AG04450 (cell line): Measurements from ENCODE around the gene KRT4. TPM values are rescaled to one million over a fixed set of nuclear protein-coding genes. Genes with fewer than 3 reads are reported as not detected.

Source experiments
- CTCF ChIA-PET: fragments of 300-600, 350-600 bp; formaldehyde crosslinking; extraction: SDS; loops from one replicate; lab custom pipeline; 2022; ENCODE audit warnings: antibody characterized with exemption, inconsistent platforms; lab: Charles Lee
- POLR2A ChIA-PET: fragments of 350-600 bp; formaldehyde crosslinking; extraction: SDS; loops from one replicate; lab custom pipeline; 2021; ENCODE audit warnings: antibody characterized with exemption, inconsistent platforms; lab: Yijun Ruan, JAX
- DNase-seq: peaks from one replicate; pipeline ENCODE4 v3.0.0-alpha.2; 2011; ENCODE audit warnings: low read depth, low spot score
- H3K27ac ChIP-seq: one replicate; pipeline ENCODE4 v1.5.1; 2012; ENCODE audit warnings: low read depth, low read length, control low read depth
- H3K27me3 ChIP-seq: one replicate; pipeline ENCODE4 v1.6.0; 2012; ENCODE audit warnings: low read length; ENCODE audit not compliant: control insufficient read depth, insufficient read depth
- H3K4me3 ChIP-seq: 2 replicates; pipeline ENCODE4 v1.5.1; 2011; ENCODE audit warnings: mild to moderate bottlenecking, low read depth, low read length, control low read depth
- H3K9me3 ChIP-seq: 2 replicates; pipeline ENCODE4 v1.5.1; 2012; ENCODE audit warnings: low read length; ENCODE audit not compliant: control insufficient read depth, insufficient read depth
- polyA plus RNA-seq: library from polyadenylated mRNA; depleted of rRNA; stranded (reverse); fragments of >200 nt; gene quantifications from 2 replicates; pipeline ENCODE4 v1.2.3, GENCODE V29; 2011
- TF ChIP-seq, protein P1 (sequence below): IDR thresholded peaks from 2 replicates; pipeline ENCODE4 v1.5.1; 2011; ENCODE audit warnings: low read depth, low read length, control low read depth, inconsistent platforms

KRT4 gene
- polyA plus RNA-seq, 1 experiment = 0.16 TPM

DNA sequence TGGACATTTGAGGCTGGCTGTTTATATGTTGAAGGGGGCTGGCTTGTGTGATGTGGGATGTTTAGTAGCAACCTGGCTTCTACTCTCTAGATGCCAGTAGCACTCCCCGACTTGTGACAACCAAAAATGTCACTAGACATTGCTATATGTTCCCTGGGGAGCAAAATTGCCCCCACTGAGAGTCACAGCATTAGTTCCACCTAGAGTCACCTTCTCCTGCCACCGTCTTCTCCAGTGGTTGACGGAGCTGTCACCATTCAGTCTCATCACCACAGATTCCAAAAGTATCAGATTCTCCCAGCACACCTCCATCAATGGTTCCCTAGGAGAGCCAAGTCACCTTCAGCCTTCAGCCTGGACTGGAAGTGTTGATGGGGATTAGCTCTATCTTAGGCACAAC, 29.0 kb downstream of the KRT4 start:
- TF ChIP-seq, protein P1, sequence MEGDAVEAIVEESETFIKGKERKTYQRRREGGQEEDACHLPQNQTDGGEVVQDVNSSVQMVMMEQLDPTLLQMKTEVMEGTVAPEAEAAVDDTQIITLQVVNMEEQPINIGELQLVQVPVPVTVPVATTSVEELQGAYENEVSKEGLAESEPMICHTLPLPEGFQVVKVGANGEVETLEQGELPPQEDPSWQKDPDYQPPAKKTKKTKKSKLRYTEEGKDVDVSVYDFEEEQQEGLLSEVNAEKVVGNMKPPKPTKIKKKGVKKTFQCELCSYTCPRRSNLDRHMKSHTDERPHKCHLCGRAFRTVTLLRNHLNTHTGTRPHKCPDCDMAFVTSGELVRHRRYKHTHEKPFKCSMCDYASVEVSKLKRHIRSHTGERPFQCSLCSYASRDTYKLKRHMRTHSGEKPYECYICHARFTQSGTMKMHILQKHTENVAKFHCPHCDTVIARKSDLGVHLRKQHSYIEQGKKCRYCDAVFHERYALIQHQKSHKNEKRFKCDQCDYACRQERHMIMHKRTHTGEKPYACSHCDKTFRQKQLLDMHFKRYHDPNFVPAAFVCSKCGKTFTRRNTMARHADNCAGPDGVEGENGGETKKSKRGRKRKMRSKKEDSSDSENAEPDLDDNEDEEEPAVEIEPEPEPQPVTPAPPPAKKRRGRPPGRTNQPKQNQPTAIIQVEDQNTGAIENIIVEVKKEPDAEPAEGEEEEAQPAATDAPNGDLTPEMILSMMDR = no peak
- ChIA-PET CTCF (no interaction called here), POLR2A (no interaction called here)
- Histone ChIP-seq H3K27ac (no peak overlapping the region), H3K9me3 (no peaks in the 10 kb centered on the region), H3K27me3 (peaks cover 25% of the 10 kb centered on the region), H3K4me3 (no peak overlapping the region)
- no peak for DNase-seq

DNA sequence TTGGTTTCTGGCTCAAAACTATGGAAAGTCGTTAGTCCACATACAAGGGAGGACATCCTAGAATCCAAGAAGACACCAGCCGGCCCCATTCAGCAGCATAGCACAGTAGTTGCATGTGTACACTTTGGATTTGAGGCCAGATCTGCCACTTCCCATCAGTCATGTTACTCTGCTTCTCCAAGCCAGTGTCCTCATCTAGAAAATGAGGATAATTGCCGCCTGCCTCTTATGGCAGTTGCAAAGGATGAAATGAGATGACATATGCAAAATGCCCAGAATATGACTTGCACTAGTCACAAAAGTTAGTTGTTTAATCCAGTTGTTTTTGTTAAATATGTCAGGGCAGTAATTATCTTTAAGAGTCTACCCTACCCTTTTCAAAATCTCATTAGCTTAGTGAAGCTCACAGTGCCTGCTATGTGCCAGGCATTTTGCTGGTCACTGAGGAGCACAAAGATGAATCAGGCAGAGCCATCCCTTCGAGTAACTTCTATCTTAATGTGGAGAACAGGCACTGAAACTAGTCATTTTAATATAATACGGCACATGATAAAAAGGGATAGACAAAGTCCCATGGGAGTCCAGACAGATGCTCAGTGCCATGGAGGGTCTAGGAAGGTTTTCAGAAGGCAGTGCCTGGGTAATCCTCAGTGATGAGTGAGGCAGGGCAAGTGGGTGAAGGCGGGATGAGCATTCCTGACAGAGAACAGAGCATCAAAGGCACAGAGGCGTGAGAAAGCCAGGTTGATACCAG, 30.2 kb downstream of the KRT4 start:
- TF ChIP-seq, protein P1 = no peak
- Histone ChIP-seq H3K27me3 (peaks cover 21% of the 10 kb centered on the region), H3K27ac (no peak overlapping the region), H3K9me3 (no peaks in the 10 kb centered on the region), H3K4me3 (no peak overlapping the region)
- ChIA-PET POLR2A (no interaction called here), CTCF (no interaction called here)
- DNase-seq = no peak

DNA sequence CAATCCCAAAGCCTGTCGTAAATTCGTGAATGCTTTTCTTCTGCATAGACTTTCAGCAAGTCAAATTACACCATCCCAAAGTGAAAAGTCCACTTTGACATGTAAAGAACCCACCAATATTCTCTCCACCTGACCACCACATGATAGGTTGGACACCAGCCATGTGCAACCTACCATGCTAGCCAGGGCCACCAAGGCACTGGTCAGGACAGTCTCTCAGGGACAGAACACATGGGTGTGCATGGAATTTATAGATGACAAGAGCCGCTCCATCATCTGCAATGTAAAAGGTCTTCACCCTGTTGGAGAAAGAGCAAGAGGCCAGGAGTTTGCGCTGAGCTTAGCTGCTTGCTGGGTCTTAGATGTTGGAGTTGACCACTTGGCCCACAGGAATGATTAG, 31.4 kb downstream of the KRT4 start:
- Histone ChIP-seq H3K4me3 (no peak overlapping the region), H3K9me3 (no peaks in the 10 kb centered on the region), H3K27me3 (peaks cover 13% of the 10 kb centered on the region), H3K27ac (no peak overlapping the region)
- TF ChIP-seq, protein P1 = no peak
- no peak for DNase-seq
- ChIA-PET POLR2A (no interaction called here), CTCF (no interaction called here)

DNA sequence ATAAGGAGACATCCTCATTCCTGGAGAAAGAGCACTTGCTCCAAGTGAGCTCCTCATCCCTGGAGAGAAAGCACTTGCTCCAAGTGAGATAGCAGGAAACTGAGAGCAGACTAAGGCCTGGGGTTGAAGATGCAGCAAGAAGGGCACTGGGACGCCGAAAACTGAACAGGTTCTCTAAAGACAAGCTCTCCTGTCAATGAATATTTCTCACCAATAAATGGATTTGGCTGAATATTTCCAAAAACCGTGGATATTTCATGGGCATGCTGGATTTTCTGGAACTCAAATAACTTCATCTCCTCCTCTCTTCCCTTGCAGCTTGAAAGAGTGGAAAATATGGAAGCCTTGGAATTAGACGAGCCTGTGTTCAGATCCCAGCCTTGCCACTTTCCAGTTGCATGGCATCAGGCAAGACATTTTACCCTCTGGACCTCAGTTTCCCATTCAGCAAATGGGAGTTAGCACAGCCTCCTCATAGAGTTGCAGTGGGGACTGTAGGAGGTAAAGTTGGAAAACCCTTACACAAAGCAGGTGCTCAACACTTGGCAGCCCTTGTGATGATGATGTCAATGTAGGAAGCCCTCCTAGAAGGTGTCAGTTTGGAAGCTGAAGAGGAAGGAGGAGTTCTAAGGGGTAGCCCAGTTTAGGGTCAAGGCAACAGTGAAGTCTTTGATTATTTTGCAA, 32.4 kb downstream of the KRT4 start:
- H3K9me3 ChIP-seq = no peaks in the 10 kb centered on the region
- H3K4me3 ChIP-seq = no peak overlapping the region
- DNase-seq = no peak
- peaks cover 10% of the 10 kb centered on the region for H3K27me3 ChIP-seq
- TF ChIP-seq, protein P1 = no peak
- CTCF ChIA-PET = no interaction called here
- POLR2A ChIA-PET = no interaction called here
- no peak overlapping the region for H3K27ac ChIP-seq

DNA sequence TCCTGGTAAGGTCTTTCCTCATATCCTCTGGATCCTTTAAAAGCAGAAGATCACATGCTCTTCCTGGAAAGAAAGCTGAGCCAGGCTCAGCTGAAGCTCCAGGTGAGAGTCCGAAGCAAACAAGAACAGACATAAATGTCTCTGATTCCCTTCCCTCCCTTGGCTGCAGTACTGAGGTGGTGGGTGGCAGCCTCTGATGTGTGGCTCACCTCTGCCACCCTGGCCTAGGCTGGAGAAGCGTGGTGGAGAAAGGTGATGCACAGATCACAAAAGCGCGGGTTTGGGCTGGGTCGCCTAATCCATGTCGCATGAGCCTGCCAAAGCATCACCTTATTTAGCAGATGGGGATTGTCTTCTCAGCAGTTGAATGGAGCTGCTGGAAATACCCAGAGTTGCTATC, 34.0 kb downstream of the KRT4 start:
- no peak for DNase-seq
- ChIA-PET CTCF (interaction anchor here (1.7 kb wide), 1 partner anchor 100 kb away, joined by 5 read pairs; no protein-coding TSS in a partner anchor), POLR2A (interaction anchor here (0.6 kb wide), 1 partner anchor 17 kb away, joined by 3 read pairs; no protein-coding TSS in a partner anchor)
- no peaks in the 10 kb centered on the region for H3K9me3 ChIP-seq
- TF ChIP-seq, protein P1 = no peak
- H3K27me3 ChIP-seq = peaks cover 15% of the 10 kb centered on the region
- H3K27ac ChIP-seq = no peak overlapping the region
- no peak overlapping the region for H3K4me3 ChIP-seq
